A549 (cell line): ENCODE data around the gene NTN4. TPM values are rescaled to one million over a fixed set of nuclear protein-coding genes. Genes with fewer than 3 reads are reported as not detected.

Experiments
- ATAC-seq, 2 experiments: fragments of 200-7000 bp in 1 of 2; fragments of >200 bp in 1 of 2; cut with Nextera tagmentation in 1 of 2; cut with Tn5 transposase in 1 of 2; 3 replicates each; pipeline versions ENCODE4 v1.8.0 to v1.9.1; 2018 to 2020; ENCODE audit warnings: mild to moderate bottlenecking in 1 of 2, moderate library complexity in 1 of 2
- CTCF ChIA-PET: fragments of 300-600 bp; sonication (Branson Sonifier 250); formaldehyde crosslinking; extraction: SDS; loops from one replicate; lab custom pipeline; 2021; ENCODE audit warnings: antibody characterized with exemption, inconsistent platforms; lab: Yijun Ruan, JAX
- POLR2A ChIA-PET: fragments of 350-600 bp; formaldehyde crosslinking; extraction: SDS; loops from one replicate; lab custom pipeline; 2021; ENCODE audit warnings: antibody characterized with exemption, inconsistent platforms; lab: Yijun Ruan, JAX
- DNase-seq, 2 experiments: peaks; one replicate each; pipeline versions ENCODE4 v3.0.0 to v3.0.0-alpha.2; 2011 to 2016; ENCODE audit warnings: low read depth in 1 of 2, low spot score in 1 of 2
- FAIRE-seq: peaks from 2 replicates; lab custom pipeline; 2011; peaks lifted over from hg19 to GRCh38; lab: Jason Lieb, UNC
- H3K27ac ChIP-seq, 2 experiments: fragments of >200 bp; sonication (Bioruptor Twin); formaldehyde crosslinking; 3 replicates each; pipeline ENCODE4 v1.5.1; 2016 to 2017
- H3K4me1 ChIP-seq: fragments of >200 bp; sonication (Bioruptor Twin); formaldehyde crosslinking; 3 replicates; pipeline ENCODE4 v1.6.1; 2016
- H3K4me2 ChIP-seq: fragments of >200 bp; sonication (Bioruptor Twin); formaldehyde crosslinking; 3 replicates; pipeline ENCODE4 v1.6.1; 2016
- H3K4me3 ChIP-seq: fragments of >200 bp; sonication (Bioruptor Twin); formaldehyde crosslinking; 3 replicates; pipeline ENCODE4 v1.5.1; 2016
- H3K9me3 ChIP-seq: fragments of >200 bp; sonication (Bioruptor Twin); formaldehyde crosslinking; 3 replicates; pipeline ENCODE4 v1.6.1; 2016
- CBX8 ChIP-seq: fragments of 200-600 bp; sonication (generic); IDR thresholded peaks from 2 replicates; pipeline ENCODE4 v1.6.1; 2016
- CEBPB ChIP-seq, 2 experiments: fragments of >200 bp in 1 of 2; sonication (Bioruptor Twin) in 1 of 2; formaldehyde crosslinking in 1 of 2; IDR thresholded peaks; 2 replicates each; pipeline ENCODE4 v1.6.1; 2012 to 2016
- EHF ChIP-seq: fragments of 250-450 bp; sonication (Bioruptor Pico); IDR thresholded peaks from 2 replicates; pipeline ENCODE4 v1.5.0; 2020; ENCODE audit warnings: mild to moderate bottlenecking
- EHMT2 ChIP-seq: fragments of 200-600 bp; sonication (generic); IDR thresholded peaks from 2 replicates; pipeline ENCODE4 v1.6.1; 2016; ENCODE audit warnings: antibody characterized with exemption, low read depth, mild to moderate bottlenecking, moderate library complexity
- EP300 ChIP-seq, 2 experiments: fragments of >200 bp; sonication (Bioruptor Twin); formaldehyde crosslinking; IDR thresholded peaks; 2 replicates in 1 of 2; 3 replicates in 1 of 2; pipeline ENCODE4 v1.6.1; 2016 to 2017
- FOSB ChIP-seq: fragments of 250-450 bp; sonication (Bioruptor Pico); IDR thresholded peaks from 2 replicates; pipeline ENCODE4 v1.5.0; 2020; ENCODE audit warnings: mild to moderate bottlenecking, moderate library complexity
- FOSL2 ChIP-seq, 2 experiments: fragments of 450-650 bp in 1 of 2; fragments of >200 bp in 1 of 2; sonication (Bioruptor Twin) in 1 of 2; formaldehyde crosslinking; IDR thresholded peaks; 2 replicates each; pipeline versions ENCODE4 v1.5.0 to v1.6.1; 2016 to 2020; ENCODE audit warnings: mild to moderate bottlenecking in 1 of 2, moderate library complexity in 1 of 2
- HEYL ChIP-seq: fragments of 250-450 bp; sonication (Bioruptor Pico); IDR thresholded peaks from 2 replicates; pipeline ENCODE4 v1.8.0; 2021; ENCODE audit warnings: mild to moderate bottlenecking, moderate library complexity
- HMGXB4 ChIP-seq: fragments of 250-450 bp; sonication (Bioruptor Pico); IDR thresholded peaks from 2 replicates; pipeline ENCODE4 v1.5.0; 2021; ENCODE audit warnings: mild to moderate bottlenecking, moderate library complexity, borderline replicate concordance
- HOXA7 ChIP-seq: fragments of 250-450 bp; sonication (Bioruptor Pico); IDR thresholded peaks from 2 replicates; pipeline ENCODE4 v1.5.0; 2020; ENCODE audit warnings: mild to moderate bottlenecking, moderate library complexity
- HOXB13 ChIP-seq: fragments of 250-450 bp; sonication (Bioruptor Pico); IDR thresholded peaks from 2 replicates; pipeline ENCODE4 v1.5.0; 2020; ENCODE audit warnings: low read depth, mild to moderate bottlenecking, moderate library complexity
- HOXB5 ChIP-seq: fragments of 250-450 bp; sonication (Bioruptor Pico); IDR thresholded peaks from 2 replicates; pipeline ENCODE4 v1.5.0; 2020; ENCODE audit warnings: mild to moderate bottlenecking, moderate library complexity
- JUNB ChIP-seq: fragments of >200 bp; sonication (Bioruptor Twin); formaldehyde crosslinking; IDR thresholded peaks from 2 replicates; pipeline ENCODE4 v1.6.1; 2016
- KDM1A ChIP-seq: fragments of 200-600 bp; sonication (generic); IDR thresholded peaks from 2 replicates; pipeline ENCODE4 v1.6.1; 2016; ENCODE audit warnings: low read depth, mild to moderate bottlenecking
- MAX ChIP-seq: IDR thresholded peaks from 2 replicates; pipeline ENCODE4 v1.6.1; 2012
- PBX3 ChIP-seq: IDR thresholded peaks from 2 replicates; pipeline ENCODE4 v1.6.1; 2012
- PHF8 ChIP-seq: fragments of 200-600 bp; sonication (generic); IDR thresholded peaks from 2 replicates; pipeline ENCODE4 v1.6.1; 2016; ENCODE audit warnings: low read depth, mild to moderate bottlenecking, antibody characterized with exemption, moderate library complexity, borderline replicate concordance
- POLR2A ChIP-seq: IDR thresholded peaks from 2 replicates; pipeline ENCODE4 v1.6.1; 2012; ENCODE audit warnings: mild to moderate bottlenecking, low read length
- RARB ChIP-seq: fragments of 250-450 bp; sonication (Bioruptor Pico); IDR thresholded peaks from 2 replicates; pipeline ENCODE4 v1.8.0; 2021; ENCODE audit warnings: mild to moderate bottlenecking, moderate library complexity
- TP53 ChIP-seq: fragments of 250-450 bp; sonication (Bioruptor Pico); IDR thresholded peaks from 2 replicates; pipeline ENCODE4 v1.5.0; 2021; ENCODE audit warnings: mild to moderate bottlenecking, moderate library complexity
- USF2 ChIP-seq: fragments of 450-650 bp; IDR thresholded peaks from 2 replicates; pipeline ENCODE4 v1.6.1; 2014; ENCODE audit warnings: antibody characterized with exemption
- ZC3H11A ChIP-seq: fragments of 450-650 bp; IDR thresholded peaks from 2 replicates; pipeline ENCODE4 v1.6.1; 2014; ENCODE audit warnings: antibody characterized with exemption, mild to moderate bottlenecking
- ZFP36 ChIP-seq: fragments of 450-650 bp; IDR thresholded peaks from 2 replicates; pipeline ENCODE4 v1.6.1; 2014; ENCODE audit warnings: borderline replicate concordance; ENCODE audit not compliant: partially characterized antibody
- ZNF302 ChIP-seq: fragments of 250-450 bp; sonication (Bioruptor Pico); IDR thresholded peaks from 2 replicates; pipeline ENCODE4 v1.9.0; 2021; ENCODE audit warnings: inconsistent platforms, mild to moderate bottlenecking, moderate library complexity
- ZSCAN20 ChIP-seq: fragments of 250-450 bp; sonication (Bioruptor Pico); IDR thresholded peaks from 2 replicates; pipeline ENCODE4 v1.8.0; 2022; ENCODE audit warnings: mild to moderate bottlenecking, moderate library complexity
- WGBS: methylation state at CpG from one replicate; pipeline ENCODE4 v1.1.6; 2017; ENCODE audit errors: missing lambda C conversion rate; 5-methylcytosine and 5-hydroxymethylcytosine counted together
- polyA plus RNA-seq, 4 experiments: library from polyadenylated mRNA; depleted of rRNA in 3 of 4; stranded (reverse); fragments of >200 nt; fragmentation: RNase III in 1 of 4; extraction: RNeasy Plus Mini Kit Qiagen cat#74134 plus additional on column Dnase treatment in 1 of 4; gene quantifications; 2 replicates in 3 of 4; 3 replicates in 1 of 4; pipeline ENCODE4 v1.2.3, GENCODE V29; 2011 to 2017
- TF ChIP-seq, protein P1 (sequence below): fragments of >200 bp; sonication (Bioruptor Twin); formaldehyde crosslinking; IDR thresholded peaks from 2 replicates; pipeline ENCODE4 v1.6.1; 2016
- TF ChIP-seq, protein P2 (sequence below): IDR thresholded peaks from 2 replicates; pipeline ENCODE4 v1.6.1; 2012; ENCODE audit warnings: low read depth, borderline replicate concordance
- TF ChIP-seq, protein P3 (sequence below): fragments of 250-450 bp; sonication (Bioruptor Pico); IDR thresholded peaks from 2 replicates; pipeline ENCODE4 v1.5.0; 2020; ENCODE audit warnings: low read depth, mild to moderate bottlenecking, moderate library complexity

NTN4 gene
- polyA plus RNA-seq, 2 of the 4 experiments (the other 2 are of a cell fraction) = 37.3 to 132 TPM

- POLR2A ChIA-PET = interaction anchor here (1.4 kb wide), 1 partner anchor 9 kb away, joined by 4 read pairs; no protein-coding TSS in a partner anchor
- FAIRE-seq (peak; percentile 28), ATAC-seq (peak; percentile 45 to 54; a peak in 3 of 6 replicates), DNase-seq (no peak)
- WGBS = 46% methylated on average over 4 of the region's 4 CpGs
- H3K4me1 ChIP-seq = peaks cover 81% of the 10 kb centered on the region
- peak overlapping the region; percentile 76 to 97 for H3K27ac ChIP-seq
- no peaks in the 10 kb centered on the region for H3K9me3 ChIP-seq
- CTCF ChIA-PET = interaction anchor here (1.3 to 2.1 kb wide), 2 partner anchors 10 to 13 kb away, joined by 3 to 4 read pairs; no protein-coding TSS in a partner anchor
- no peak for TF ChIP-seq FOSL2 (IDR thresholded peaks at IDR 0.05)
- TF ChIP-seq FOSL2 (CRISPR knock-in tag; IDR thresholded peaks at IDR 0.05) = peak; percentile 41
- no peak for TF ChIP-seq ZFP36
- 0 out of 2 replicates have a peak, but pooled peaks have one; percentile 18 for TF ChIP-seq EHF (CRISPR knock-in tag)
- 0 out of 2 replicates have a peak, but pooled peaks have one; percentile 22 for TF ChIP-seq RARB
- TF ChIP-seq HEYL (CRISPR knock-in tag) = 0 out of 2 replicates have a peak, but pooled peaks have one; percentile 7
- no peak for TF ChIP-seq HOXA7 (CRISPR knock-in tag)
- peak in 1 of 2 experiments; percentile 41; a peak in 1 of 4 replicates for TF ChIP-seq CEBPB (IDR thresholded peaks at IDR 0.05)
- no peak overlapping the region for H3K4me3 ChIP-seq
- H3K4me2 ChIP-seq = peak overlapping the region; percentile 53
These were observed 5.8 kb upstream of the NTN4 start for GRCh38 chr12:95796225-95796981.

DNA sequence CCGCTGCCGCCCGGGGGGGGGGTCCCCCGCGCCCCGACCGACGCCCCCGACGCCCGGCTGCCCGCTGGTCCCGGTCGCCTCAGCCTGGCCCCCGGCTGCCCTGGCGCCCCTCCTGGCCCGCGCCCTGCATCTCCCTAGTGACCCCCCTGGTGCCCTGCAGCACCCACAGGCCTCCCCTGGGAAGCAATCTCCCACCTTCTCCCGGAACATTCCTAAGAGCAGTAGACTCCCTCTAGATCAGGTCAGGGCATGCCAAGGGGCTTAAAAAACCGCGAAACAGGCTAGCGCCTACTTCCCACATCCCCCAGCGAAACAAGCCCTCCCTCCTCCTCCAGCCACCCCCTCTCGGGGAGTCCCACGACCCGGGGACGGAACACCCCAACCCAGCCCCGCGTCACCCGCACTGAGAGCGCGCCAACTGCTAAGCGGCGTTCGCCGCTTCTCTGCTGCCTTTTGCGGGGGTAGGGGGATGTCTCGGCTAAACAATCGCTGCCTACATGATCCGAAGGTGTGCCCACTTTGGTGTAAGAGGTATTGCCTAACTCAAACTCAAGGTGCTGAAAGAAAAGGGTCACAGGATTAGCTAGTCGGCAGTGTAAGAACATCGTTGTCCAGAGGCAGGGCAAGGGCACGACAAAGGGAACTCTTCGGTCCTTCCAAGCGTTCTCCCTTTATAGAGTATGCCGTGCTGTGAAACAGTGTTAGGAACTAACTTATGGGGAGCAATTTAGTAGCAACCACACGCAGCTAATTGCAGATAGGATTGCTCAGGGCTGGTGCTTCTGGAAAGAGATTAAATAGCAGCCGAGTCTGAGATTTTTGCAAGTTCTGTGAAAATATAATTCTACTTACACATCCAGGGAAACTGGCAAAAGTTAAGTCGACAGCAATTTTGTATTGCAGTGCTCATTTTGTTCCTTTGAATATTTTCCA lies 619 bp upstream of the NTN4 start:
- POLR2A ChIA-PET = interaction anchor here (1.4 kb wide), 1 partner anchor 14 kb away, joined by 15 read pairs; no protein-coding TSS in a partner anchor
- WGBS = under 1% methylated on average over 17 of the region's 49 CpGs
- peak overlapping the region; percentile 97 to 99 for H3K27ac ChIP-seq
- peaks cover 72% of the 10 kb centered on the region for H3K4me1 ChIP-seq
- H3K4me3 ChIP-seq = peak overlapping the region; percentile 82
- H3K9me3 ChIP-seq = no peaks in the 10 kb centered on the region
- peak; percentile 62 to 84 for DNase-seq
- CTCF ChIA-PET = interaction anchor here (0.9 to 1.3 kb wide), 4 partner anchors 10 to 208 kb away, joined by 3 to 5 read pairs (median 4); no protein-coding TSS in a partner anchor
- ATAC-seq = peak; percentile 65 to 71
- H3K4me2 ChIP-seq = peak overlapping the region; percentile 90
- FAIRE-seq = peak; percentile 7
- TF ChIP-seq HOXA7 (CRISPR knock-in tag) (0 out of 2 replicates have a peak, but pooled peaks have one; percentile 15), JUNB (no peak), MAX (no peak; the same call in 1 of the 2 replicates), KDM1A (no peak), ZC3H11A (no peak), HMGXB4 (CRISPR knock-in tag) (no peak), HEYL (CRISPR knock-in tag) (no peak; the same call in 1 of the 2 replicates), HOXB5 (CRISPR knock-in tag) (no peak), ZSCAN20 (CRISPR knock-in tag) (no peak), ZNF302 (CRISPR knock-in tag) (no peak), POLR2A (no peak), ZFP36 (no peak), PBX3 (no peak), EP300 (IDR thresholded peaks at IDR 0.05) (no peak), TP53 (0 out of 2 replicates have a peak, but pooled peaks have one; percentile 24), CBX8 (no peak), EHMT2 (no peak), PHF8 (no peak), HOXB13 (no peak), USF2 (no peak), FOSB (CRISPR knock-in tag) (peak; percentile 82; the same call in 1 of the 2 replicates)
- TF ChIP-seq, protein P1, sequence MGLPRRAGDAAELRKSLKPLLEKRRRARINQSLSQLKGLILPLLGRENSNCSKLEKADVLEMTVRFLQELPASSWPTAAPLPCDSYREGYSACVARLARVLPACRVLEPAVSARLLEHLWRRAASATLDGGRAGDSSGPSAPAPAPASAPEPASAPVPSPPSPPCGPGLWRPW = no peak
- TF ChIP-seq, protein P2, sequence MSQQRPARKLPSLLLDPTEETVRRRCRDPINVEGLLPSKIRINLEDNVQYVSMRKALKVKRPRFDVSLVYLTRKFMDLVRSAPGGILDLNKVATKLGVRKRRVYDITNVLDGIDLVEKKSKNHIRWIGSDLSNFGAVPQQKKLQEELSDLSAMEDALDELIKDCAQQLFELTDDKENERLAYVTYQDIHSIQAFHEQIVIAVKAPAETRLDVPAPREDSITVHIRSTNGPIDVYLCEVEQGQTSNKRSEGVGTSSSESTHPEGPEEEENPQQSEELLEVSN = 0 out of 2 replicates have a peak, but pooled peaks have one; percentile 17
- TF ChIP-seq, protein P3, sequence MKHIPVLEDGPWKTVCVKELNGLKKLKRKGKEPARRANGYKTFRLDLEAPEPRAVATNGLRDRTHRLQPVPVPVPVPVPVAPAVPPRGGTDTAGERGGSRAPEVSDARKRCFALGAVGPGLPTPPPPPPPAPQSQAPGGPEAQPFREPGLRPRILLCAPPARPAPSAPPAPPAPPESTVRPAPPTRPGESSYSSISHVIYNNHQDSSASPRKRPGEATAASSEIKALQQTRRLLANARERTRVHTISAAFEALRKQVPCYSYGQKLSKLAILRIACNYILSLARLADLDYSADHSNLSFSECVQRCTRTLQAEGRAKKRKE (CRISPR knock-in tag) = no peak
